HL-60 (cell line): Measurements from ENCODE around the gene ACAP1.

Source experiments
- DNase-seq, 2 experiments: peaks; one replicate each; pipeline ENCODE4 v3.0.0-alpha.2; 2010 to 2020; ENCODE audit warnings: low read depth in 1 of 2, low spot score in 1 of 2
- H3K27ac ChIP-seq: fragments of 250-450 bp; sonication (Bioruptor Pico); replicated peaks from 2 replicates; pipeline ENCODE4 v1.5.1; 2020; ENCODE audit warnings: mild to moderate bottlenecking, moderate library complexity
- H3K27me3 ChIP-seq: fragments of 250-450 bp; sonication (Bioruptor Pico); 2 replicates; pipeline ENCODE4 v1.5.1; 2021; ENCODE audit warnings: mild to moderate bottlenecking, moderate library complexity; ENCODE audit not compliant: insufficient read depth, poor library complexity, severe bottlenecking
- H3K4me3 ChIP-seq: replicated peaks from 2 replicates; pipeline ENCODE4 v1.5.1; 2011; ENCODE audit warnings: mild to moderate bottlenecking, control low read depth, low read length; ENCODE audit not compliant: insufficient read depth
- CTCF ChIP-seq: IDR thresholded peaks from one replicate; pipeline ENCODE4 v1.5.1; 2011; ENCODE audit warnings: low read length, control low read depth, inconsistent platforms; ENCODE audit not compliant: insufficient read depth
- GABPA ChIP-seq: IDR thresholded peaks from 2 replicates; pipeline ENCODE4 v1.6.1; 2012; ENCODE audit warnings: low read depth
- POLR2AphosphoS5 ChIP-seq: IDR thresholded peaks from 2 replicates; pipeline ENCODE4 v1.6.1; 2012; ENCODE audit warnings: low read depth
- REST ChIP-seq: IDR thresholded peaks from 2 replicates; pipeline ENCODE4 v1.6.1; 2012; ENCODE audit warnings: low read depth; ENCODE audit not compliant: insufficient replicate concordance
- SPI1 ChIP-seq: IDR thresholded peaks from 2 replicates; pipeline ENCODE4 v1.6.1; 2012; ENCODE audit warnings: low read depth, mild to moderate bottlenecking, borderline replicate concordance

The ACAP1 gene

DNA sequence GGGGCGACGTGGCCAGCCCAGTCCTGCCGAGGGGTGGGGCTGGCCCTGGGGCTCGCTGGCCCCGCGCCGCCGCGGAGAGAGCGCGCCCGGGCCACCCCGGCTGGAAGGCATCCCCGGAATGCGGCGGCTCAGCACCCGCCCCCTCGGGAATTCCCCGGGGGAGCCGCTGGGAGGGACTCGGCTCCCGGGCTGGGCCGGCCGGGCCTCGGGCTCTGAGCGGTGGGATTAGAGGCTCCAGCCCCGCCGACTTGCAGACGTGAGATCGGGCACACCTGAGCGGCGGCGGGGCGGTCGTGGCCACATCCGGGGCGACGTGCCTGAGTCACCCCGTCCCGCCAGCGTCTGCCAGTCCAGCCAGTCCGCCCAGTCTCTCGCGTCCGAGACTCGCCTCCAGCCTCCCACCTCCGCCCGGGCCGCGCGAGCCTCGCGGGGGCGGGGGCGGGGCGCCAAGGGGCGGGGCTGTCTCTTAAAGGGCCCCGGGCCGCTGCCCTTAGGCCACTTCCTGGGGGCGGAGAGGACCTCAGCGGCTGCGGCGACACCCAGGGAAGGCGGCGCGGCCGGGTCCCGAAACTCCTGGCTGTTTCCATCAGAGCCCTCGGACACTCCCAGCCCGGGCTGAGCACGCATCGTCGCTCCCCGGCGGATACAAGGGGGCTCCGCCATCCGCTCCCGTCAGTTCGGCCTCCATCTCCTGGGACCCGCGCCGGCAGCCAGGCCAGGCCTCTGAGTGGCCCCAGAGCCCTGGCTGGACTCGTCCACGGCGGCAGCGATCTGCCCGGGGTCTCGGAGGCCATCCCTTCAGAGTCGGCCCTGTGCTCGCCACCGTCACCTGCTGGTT is 15.6 kb downstream of the ACAP1 start, which contains the start of gene KCTD11:
Gene KCTD11, plus strand, starts transcription at position 498 of the 838 bp plus-strand sequence.
- Histone ChIP-seq H3K27ac (no peak within 1 kb of the TSS), H3K27me3 (no peaks in the 10 kb centered on the region), H3K4me3 (no peak within 1 kb of the TSS)
- DNase-seq = no peak
- TF ChIP-seq SPI1 = no peak
- no peak for TF ChIP-seq REST
- no peak for TF ChIP-seq GABPA
- TF ChIP-seq POLR2AphosphoS5 = no peak
- TF ChIP-seq CTCF = no peak

DNA sequence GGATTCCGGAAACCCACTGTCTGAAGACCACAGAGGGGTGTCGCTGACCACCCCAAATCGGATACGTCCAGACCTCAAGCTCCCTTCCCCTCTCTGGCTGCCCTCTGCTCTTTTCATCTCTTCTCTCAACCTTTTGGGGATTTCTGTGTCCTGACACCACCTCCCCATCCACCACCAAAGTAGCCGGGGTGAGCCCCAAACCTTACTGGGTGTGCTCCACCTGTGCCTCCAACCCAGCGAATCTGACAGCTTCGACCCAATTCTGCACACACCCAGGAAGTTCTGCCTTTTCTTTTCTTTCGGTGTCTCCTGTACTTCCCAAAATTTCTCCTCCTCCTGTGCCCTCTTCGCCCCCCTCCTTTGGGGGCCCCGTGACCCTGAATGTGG is 16.2 kb downstream of the ACAP1 start:
- no peak for TF ChIP-seq POLR2AphosphoS5
- no peak for TF ChIP-seq REST
- TF ChIP-seq GABPA = no peak
- TF ChIP-seq CTCF = no peak
- no peak for TF ChIP-seq SPI1
- Histone ChIP-seq H3K4me3 (no peak overlapping the region), H3K27ac (no peak overlapping the region), H3K27me3 (no peaks in the 10 kb centered on the region)
- no peak for DNase-seq

DNA sequence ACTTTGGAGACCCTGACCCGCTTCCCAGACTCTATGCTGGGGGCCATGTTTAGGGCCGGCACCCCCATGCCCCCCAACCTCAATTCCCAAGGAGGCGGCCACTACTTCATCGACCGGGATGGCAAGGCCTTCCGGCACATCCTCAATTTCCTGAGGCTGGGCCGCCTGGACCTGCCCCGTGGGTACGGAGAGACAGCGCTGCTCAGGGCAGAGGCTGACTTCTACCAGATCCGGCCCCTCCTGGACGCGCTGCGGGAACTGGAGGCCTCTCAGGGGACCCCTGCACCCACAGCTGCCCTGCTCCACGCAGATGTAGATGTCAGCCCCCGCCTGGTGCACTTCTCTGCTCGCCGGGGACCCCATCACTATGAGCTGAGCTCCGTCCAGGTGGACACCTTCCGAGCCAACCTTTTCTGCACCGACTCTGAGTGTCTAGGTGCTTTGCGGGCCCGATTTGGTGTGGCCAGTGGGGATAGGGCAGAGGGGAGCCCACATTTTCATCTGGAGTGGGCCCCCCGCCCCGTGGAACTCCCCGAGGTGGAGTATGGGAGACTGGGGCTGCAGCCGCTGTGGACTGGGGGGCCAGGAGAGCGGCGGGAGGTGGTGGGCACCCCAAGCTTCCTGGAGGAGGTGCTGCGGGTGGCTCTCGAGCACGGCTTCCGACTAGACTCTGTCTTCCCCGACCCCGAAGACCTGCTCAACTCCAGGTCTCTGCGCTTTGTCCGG is 16.7 kb downstream of the ACAP1 start:
- DNase-seq = no peak
- Histone ChIP-seq H3K27ac (no peak overlapping the region), H3K27me3 (no peaks in the 10 kb centered on the region), H3K4me3 (no peak overlapping the region)
- TF ChIP-seq CTCF (no peak), GABPA (no peak), POLR2AphosphoS5 (no peak), SPI1 (no peak), REST (no peak)
